OCI-LY1 (cell line): Measurements from ENCODE around the gene ATP1B1.

Experiments
- CTCF ChIP-seq: fragments of 200-600 bp; sonication (generic), shearing (Covaris generic); IDR thresholded peaks from 2 replicates; pipeline ENCODE4 v1.5.1; 2017; ENCODE audit warnings: mild to moderate bottlenecking, antibody characterized with exemption, low read length, moderate library complexity, mixed read lengths
- EZH2 ChIP-seq: fragments of 200-600 bp; sonication (generic), shearing (Covaris generic); IDR thresholded peaks from 2 replicates; pipeline ENCODE4 v1.8.0; 2017; ENCODE audit warnings: borderline replicate concordance, mixed run types, mild to moderate bottlenecking, antibody characterized with exemption, low read length, moderate library complexity, mixed read lengths

GRCh38 chr1:169106095-169106920 is at the start of gene ATP1B1:
- no peak for TF ChIP-seq CTCF
- TF ChIP-seq EZH2, result no peak
